Adrenal gland (tissue), 5 donors: ENCODE results near the gene KRT8.

ENCODE experiments used
- POLR2A ChIP-seq, 2 donors: fragments of 450-650 bp; IDR thresholded peaks; one replicate each; pipeline ENCODE4 v1.6.1; 2017; ENCODE audit warnings: antibody characterized with exemption in 2 of 2, mild to moderate bottlenecking in 2 of 2, moderate library complexity in 1 of 2
- TF ChIP-seq, protein P1 (sequence below), 6 experiments: fragments of 450-650 bp in 4 of 6; fragments of 200-600 bp in 2 of 6; sonication (generic) in 1 of 6; IDR thresholded peaks; 1 replicate in 5 of 6; 2 replicates in 1 of 6; pipeline versions ENCODE4 v1.5.1 to v1.8.0; 2016 to 2021; ENCODE audit warnings: antibody characterized with exemption in 6 of 6, mild to moderate bottlenecking in 2 of 6, moderate library complexity in 1 of 6
- donor health status: DM: no; HTN: no; CAD: no.

DNA sequence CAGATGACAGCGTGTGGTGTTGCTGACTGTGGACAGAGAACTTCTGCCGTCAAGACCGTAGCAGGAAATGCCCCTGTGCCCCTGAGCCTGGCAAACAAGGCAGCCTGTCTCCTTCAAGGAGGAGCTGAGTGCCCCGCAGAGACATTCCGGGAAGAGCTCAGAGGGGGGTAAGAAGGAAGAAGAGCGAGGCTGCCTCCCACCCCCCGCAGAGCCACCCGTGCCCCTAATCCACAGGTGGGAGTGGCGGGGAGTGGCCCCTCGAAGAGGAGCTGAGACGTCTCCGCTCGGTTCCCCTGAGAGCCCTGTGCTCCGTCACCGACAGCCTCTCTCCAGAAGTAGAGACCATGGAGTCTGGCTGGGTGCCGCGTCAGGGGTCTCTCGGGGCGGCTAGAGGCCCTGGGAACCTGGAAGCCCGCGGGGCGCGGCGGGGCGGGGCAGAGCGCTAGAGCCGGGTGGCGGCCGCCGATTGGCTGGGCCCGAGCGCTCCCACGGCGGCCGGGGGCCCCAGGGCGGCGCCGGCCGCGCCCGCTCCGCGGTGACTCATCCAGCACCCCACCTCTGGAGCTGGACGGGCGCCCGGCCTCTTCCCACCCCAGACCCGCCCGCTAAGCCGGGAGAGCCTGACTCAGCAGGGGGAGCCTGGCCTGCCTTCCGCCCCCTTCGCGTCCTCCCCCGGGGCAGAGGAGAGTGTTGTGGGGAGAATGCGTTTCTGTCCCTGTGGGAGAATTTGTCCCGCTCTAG, 30.9 kb downstream of the KRT8 start:
- TF ChIP-seq, protein P1, sequence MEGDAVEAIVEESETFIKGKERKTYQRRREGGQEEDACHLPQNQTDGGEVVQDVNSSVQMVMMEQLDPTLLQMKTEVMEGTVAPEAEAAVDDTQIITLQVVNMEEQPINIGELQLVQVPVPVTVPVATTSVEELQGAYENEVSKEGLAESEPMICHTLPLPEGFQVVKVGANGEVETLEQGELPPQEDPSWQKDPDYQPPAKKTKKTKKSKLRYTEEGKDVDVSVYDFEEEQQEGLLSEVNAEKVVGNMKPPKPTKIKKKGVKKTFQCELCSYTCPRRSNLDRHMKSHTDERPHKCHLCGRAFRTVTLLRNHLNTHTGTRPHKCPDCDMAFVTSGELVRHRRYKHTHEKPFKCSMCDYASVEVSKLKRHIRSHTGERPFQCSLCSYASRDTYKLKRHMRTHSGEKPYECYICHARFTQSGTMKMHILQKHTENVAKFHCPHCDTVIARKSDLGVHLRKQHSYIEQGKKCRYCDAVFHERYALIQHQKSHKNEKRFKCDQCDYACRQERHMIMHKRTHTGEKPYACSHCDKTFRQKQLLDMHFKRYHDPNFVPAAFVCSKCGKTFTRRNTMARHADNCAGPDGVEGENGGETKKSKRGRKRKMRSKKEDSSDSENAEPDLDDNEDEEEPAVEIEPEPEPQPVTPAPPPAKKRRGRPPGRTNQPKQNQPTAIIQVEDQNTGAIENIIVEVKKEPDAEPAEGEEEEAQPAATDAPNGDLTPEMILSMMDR (IDR thresholded peaks at IDR 0.05) = no peak
- no peak for TF ChIP-seq POLR2A (IDR thresholded peaks at IDR 0.05)
